RWPE1 (cell line): ENCODE measurements around the gene MC1R.

Source experiments
- CTCF ChIA-PET: fragments of 350-600 bp; sonication (Branson Sonifier 250); formaldehyde crosslinking; extraction: SDS; loops from one replicate; lab custom pipeline; 2021; lab: Yijun Ruan, JAX
- POLR2A ChIA-PET: fragments of 400-600 bp; formaldehyde crosslinking; extraction: SDS; loops from one replicate; lab custom pipeline; 2020; ENCODE audit warnings: antibody characterized with exemption; ENCODE audit not compliant: low non-redundant PET; lab: Yijun Ruan, JAX
- DNase-seq: peaks from one replicate; pipeline ENCODE4 v3.0.0; 2012; ENCODE audit warnings: low spot score
- H3K27ac ChIP-seq: fragments of 450-650 bp; 2 replicates; pipeline ENCODE4 v1.5.1; 2017
- CTCF ChIP-seq: fragments of 450-650 bp; conservative IDR thresholded peaks from 2 replicates; pipeline ENCODE4 v1.5.1; 2017; ENCODE audit warnings: low read depth, mild to moderate bottlenecking

Gene MC1R

DNA sequence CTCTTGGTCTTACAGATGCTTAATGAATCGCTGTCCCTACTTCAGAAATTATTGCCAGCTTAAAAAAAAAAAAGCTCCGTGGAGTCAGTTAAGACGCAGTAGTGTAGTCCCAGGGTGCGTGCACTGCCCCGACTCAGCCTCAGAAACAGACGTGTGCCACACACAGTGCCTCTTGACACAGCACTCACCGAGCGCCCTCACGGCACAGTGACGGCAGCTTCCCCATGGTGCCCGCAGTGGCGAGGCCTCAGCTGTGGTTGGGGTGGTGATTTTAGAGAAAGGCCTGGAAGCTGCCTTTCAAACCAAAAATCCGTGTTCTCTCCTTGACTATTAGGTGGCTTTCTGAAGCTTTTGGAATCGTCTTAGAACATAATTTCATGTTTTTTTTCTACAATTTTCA is 31.4 kb upstream of the MC1R start:
- ChIA-PET CTCF (no interaction called here), POLR2A (no interaction called here)
- H3K27ac ChIP-seq, result no peak overlapping the region
- no peak for DNase-seq
- no peak for TF ChIP-seq CTCF

DNA sequence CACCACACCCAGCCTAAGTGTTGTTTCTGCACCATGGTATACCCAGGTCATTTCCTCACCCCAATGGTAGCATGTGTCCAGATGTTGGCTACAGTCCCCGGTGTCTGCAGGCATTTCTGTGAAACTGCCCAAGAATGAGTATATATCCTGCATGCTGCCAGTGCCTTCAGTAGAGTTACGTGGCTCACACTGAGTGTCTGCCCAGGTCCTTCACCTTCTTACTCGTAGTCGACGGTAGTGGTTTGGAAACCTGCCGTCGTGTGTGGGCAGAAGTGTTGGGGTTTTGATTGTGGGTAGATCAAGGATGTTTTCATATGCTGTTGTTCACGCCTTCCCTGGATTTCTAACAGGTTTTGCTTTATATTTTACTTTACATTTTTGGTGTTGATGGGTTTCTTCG is 28.5 kb upstream of the MC1R start:
- no peak for DNase-seq
- POLR2A ChIA-PET, result no interaction called here
- no peak for TF ChIP-seq CTCF
- H3K27ac ChIP-seq, result peak overlapping the region; percentile 9; the same call in 1 of the 2 replicates
- CTCF ChIA-PET, result no interaction called here

- no peak overlapping the region for H3K27ac ChIP-seq
- no peak for DNase-seq
- ChIA-PET POLR2A (no interaction called here), CTCF (no interaction called here)
- TF ChIP-seq CTCF, result no peak
Observed at GRCh38 chr16:89890886-89891657, 27.6 kb upstream of the MC1R start.

DNA sequence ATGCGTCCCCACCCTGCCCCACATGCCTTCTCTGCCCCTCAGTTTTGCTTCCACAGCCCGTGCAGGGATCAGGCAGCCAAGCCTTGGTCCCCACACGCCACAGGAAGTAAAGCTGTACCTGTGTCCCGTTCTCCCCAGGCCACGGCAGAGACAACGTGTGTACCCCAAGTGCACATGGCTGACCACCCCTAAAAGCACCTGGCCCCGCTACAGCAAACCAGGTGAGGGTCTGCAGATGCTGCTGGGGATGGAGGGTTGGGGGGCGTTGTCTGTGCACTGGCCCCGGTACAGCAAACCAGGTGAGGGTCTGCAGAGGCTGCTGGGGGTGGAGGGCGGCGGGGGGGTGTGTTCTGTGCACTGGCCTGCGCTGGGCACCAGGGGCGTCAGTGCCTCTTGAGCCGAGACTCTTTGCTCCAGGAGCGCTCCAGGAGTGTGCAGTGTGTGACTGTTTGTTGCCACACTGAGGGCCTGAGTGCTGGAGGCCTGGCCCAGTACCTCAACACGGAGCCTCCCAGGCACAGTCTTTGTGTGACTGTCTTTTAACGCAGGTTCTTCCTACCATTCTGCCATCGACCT is 26.5 kb upstream of the MC1R start:
- POLR2A ChIA-PET, result no interaction called here
- no peak overlapping the region for H3K27ac ChIP-seq
- DNase-seq, result no peak
- no peak for TF ChIP-seq CTCF
- CTCF ChIA-PET, result no interaction called here

GRCh38 chr16:89892635-89893034 is 26.0 kb upstream of the MC1R start:
- ChIA-PET POLR2A (no interaction called here), CTCF (no interaction called here)
- H3K27ac ChIP-seq, result no peak overlapping the region
- no peak for TF ChIP-seq CTCF
- DNase-seq, result no peak

DNA sequence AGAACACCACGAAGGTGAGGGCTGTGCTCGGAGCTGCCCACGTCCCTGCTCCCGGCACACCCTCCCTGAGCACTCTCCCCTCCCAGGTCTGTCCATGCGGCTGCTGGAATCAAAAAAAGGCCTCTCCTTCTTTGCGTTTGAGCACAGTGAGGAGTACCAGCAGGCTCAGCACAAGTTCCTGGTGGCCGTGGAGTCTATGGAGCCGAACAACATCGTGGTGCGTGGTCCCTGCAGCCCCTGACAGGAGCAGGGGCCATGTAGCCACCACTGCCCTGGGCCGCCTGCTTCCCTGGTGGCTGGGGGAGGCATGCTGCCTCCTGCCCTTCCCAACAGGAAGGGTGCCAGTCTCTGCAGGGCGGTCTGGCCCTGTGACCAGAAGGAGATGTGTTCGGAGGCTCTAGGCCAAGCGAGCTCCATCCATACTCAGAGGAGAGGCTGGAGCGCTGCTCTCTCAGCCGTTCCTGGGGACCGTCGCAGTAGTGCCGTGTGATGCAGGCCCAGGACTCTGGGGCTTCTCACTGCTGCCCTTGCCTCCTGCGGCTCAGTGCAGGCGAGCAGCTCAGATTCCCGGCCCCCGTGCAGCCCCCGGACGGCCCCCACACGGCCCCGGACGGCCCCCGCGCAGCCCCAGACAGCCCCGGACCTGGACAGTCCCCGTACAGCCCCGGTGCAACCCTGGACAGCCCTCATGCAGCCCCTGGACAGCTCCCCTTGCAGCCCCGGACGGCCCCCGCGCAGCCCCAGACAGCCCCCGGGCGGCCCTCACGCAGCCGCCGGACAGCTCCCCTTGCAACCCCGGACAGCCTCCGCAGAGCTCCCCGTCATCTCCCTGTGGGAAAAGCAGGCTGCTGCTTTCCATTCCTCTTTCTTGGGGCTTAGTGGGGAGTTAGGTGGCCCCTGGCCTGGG is 24.8 kb upstream of the MC1R start:
- 0 out of 2 replicates have a peak overlapping the region, but pooled peaks have one; percentile 15 for H3K27ac ChIP-seq
- no peak for DNase-seq
- ChIA-PET POLR2A (no interaction called here), CTCF (interaction anchor here (0.7 kb wide), 2 partner anchors 12 to 17 kb away, joined by 4 read pairs; no protein-coding TSS in a partner anchor)
- no peak for TF ChIP-seq CTCF
